OCI-LY3 (cell line): Measurements from ENCODE around the gene NANOS3.

Source experiments
- H2AFZ ChIP-seq: fragments of 200-600, 300-600 bp; shearing (Covaris generic); 2 replicates; pipeline ENCODE4 v1.6.0; 2014; ENCODE audit warnings: antibody characterized with exemption, low read depth, low read length
- H3K27ac ChIP-seq: fragments of 200-600, 300-600 bp; sonication (generic); 2 replicates; pipeline ENCODE4 v1.5.1; 2014; ENCODE audit warnings: mild to moderate bottlenecking, low read length, moderate library complexity, mixed read lengths
- H3K27me3 ChIP-seq: fragments of 200-600, 300-600 bp; sonication (generic); 2 replicates; pipeline ENCODE4 v1.6.1; 2014; ENCODE audit warnings: low read depth, low read length, mixed read lengths
- H3K36me3 ChIP-seq: fragments of 200-600, 300-600 bp; sonication (generic); replicated peaks from 2 replicates; pipeline ENCODE3; 2014; ENCODE audit warnings: low read depth, low read length, mixed read lengths
- H3K4me1 ChIP-seq: fragments of 300-600, 200-600 bp; sonication (generic); 2 replicates; pipeline ENCODE4 v1.6.1; 2014; ENCODE audit warnings: low read length, mixed read lengths
- H3K4me2 ChIP-seq: fragments of 200-600, 300-600 bp; sonication (generic); 2 replicates; pipeline ENCODE4 v1.6.1; 2014; ENCODE audit warnings: low read length, mixed read lengths
- H3K4me3 ChIP-seq: fragments of 300-600, 200-600 bp; sonication (generic); 2 replicates; pipeline ENCODE4 v1.5.1; 2014; ENCODE audit warnings: antibody characterized with exemption, mild to moderate bottlenecking, low read length, moderate library complexity
- H3K79me2 ChIP-seq: fragments of 300-600, 200-600 bp; shearing (Covaris generic); 2 replicates; pipeline ENCODE4 v1.6.1; 2014; ENCODE audit warnings: mild to moderate bottlenecking, low read length, mixed read lengths
- H3K9ac ChIP-seq: fragments of 300-600, 200-600 bp; shearing (Covaris generic); 2 replicates; pipeline ENCODE4 v1.6.0; 2014; ENCODE audit warnings: mild to moderate bottlenecking, low read length, moderate library complexity
- H3K9me3 ChIP-seq: fragments of 200-600, 300-600 bp; shearing (Covaris generic); 2 replicates; pipeline ENCODE4 v1.6.1; 2014; ENCODE audit warnings: low read length, mixed read lengths; ENCODE audit not compliant: insufficient read depth
- H4K20me1 ChIP-seq: fragments of 200-600, 300-600 bp; sonication (generic); 2 replicates; pipeline ENCODE4 v1.6.1; 2016; ENCODE audit warnings: low read length, mixed read lengths; ENCODE audit not compliant: insufficient read depth
- EZH2phosphoT487 ChIP-seq: fragments of 200-600 bp; shearing (Covaris generic); IDR thresholded peaks from 2 replicates; pipeline ENCODE4 v1.6.1; 2018; ENCODE audit warnings: antibody characterized with exemption, mixed run types, low read depth
- TF ChIP-seq, protein P1 (sequence below): fragments of 200-600, 300-600 bp; sonication (generic); IDR thresholded peaks from 2 replicates; pipeline ENCODE4 v1.5.1; 2014; ENCODE audit warnings: antibody characterized with exemption, low read length, low read depth

Gene NANOS3

DNA sequence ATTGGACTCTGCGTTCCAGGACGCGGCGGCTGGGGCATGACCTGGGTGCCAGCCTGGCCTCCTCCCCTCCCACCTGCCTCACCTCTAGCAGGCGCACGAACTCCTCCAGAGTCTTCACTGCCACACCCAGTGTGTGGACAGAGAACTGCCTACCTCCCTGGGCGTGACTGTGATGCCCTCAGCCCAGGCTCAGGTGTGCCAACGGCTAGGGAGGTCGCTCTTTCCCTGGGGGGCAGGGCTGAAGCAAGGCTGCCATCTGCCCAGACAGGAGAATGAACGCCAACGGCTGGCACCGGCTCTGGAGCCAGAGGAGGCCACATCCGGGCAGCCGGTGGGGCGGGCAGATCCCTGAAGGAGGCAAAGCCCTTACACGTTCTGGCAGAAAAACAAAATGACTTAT is 11.3 kb downstream of the NANOS3 start:
- Histone ChIP-seq H3K4me2 (no peak overlapping the region), H4K20me1 (no peaks in the 10 kb centered on the region), H3K36me3 (no peaks in the 10 kb centered on the region), H3K79me2 (no peaks in the 10 kb centered on the region), H3K9me3 (no peaks in the 10 kb centered on the region), H3K4me1 (peaks cover 6% of the 10 kb centered on the region; the same call in 1 of the 2 replicates), H3K9ac (no peak overlapping the region), H2AFZ (no peak overlapping the region), H3K27me3 (no peaks in the 10 kb centered on the region; the same call in 1 of the 2 replicates), H3K27ac (no peak overlapping the region), H3K4me3 (no peak overlapping the region)
- no peak for TF ChIP-seq EZH2phosphoT487
- TF ChIP-seq, protein P1, sequence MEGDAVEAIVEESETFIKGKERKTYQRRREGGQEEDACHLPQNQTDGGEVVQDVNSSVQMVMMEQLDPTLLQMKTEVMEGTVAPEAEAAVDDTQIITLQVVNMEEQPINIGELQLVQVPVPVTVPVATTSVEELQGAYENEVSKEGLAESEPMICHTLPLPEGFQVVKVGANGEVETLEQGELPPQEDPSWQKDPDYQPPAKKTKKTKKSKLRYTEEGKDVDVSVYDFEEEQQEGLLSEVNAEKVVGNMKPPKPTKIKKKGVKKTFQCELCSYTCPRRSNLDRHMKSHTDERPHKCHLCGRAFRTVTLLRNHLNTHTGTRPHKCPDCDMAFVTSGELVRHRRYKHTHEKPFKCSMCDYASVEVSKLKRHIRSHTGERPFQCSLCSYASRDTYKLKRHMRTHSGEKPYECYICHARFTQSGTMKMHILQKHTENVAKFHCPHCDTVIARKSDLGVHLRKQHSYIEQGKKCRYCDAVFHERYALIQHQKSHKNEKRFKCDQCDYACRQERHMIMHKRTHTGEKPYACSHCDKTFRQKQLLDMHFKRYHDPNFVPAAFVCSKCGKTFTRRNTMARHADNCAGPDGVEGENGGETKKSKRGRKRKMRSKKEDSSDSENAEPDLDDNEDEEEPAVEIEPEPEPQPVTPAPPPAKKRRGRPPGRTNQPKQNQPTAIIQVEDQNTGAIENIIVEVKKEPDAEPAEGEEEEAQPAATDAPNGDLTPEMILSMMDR, result no peak

DNA sequence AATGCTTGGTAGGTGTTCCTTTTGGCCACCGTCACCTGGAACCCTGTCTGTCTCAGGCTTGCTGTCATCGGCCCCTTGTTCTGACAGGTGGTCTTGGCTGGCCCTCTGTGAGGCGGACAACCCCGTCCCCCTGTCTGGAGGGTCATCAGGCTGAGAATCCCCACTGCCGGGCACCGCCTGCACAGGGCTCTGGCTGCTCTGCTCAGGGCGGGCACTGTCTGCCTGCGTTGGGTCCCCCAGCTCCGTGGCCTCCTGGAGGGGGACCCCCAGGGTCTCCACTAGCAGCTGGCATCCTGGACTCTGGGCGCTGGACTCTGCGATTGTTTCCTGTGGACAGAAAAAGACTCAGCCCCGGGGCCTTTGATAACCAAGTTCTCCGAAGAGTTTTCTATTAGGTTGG is 13.2 kb downstream of the NANOS3 start:
- H3K9ac ChIP-seq, result no peak overlapping the region
- no peak overlapping the region for H3K4me2 ChIP-seq
- H3K79me2 ChIP-seq, result no peaks in the 10 kb centered on the region
- peaks cover 1% of the 10 kb centered on the region; the same call in 1 of the 2 replicates for H3K4me1 ChIP-seq
- H3K27me3 ChIP-seq, result no peaks in the 10 kb centered on the region; the same call in 1 of the 2 replicates
- no peak overlapping the region for H2AFZ ChIP-seq
- TF ChIP-seq, protein P1, result no peak
- TF ChIP-seq EZH2phosphoT487, result no peak
- no peaks in the 10 kb centered on the region for H3K36me3 ChIP-seq
- H4K20me1 ChIP-seq, result no peaks in the 10 kb centered on the region
- no peak overlapping the region for H3K4me3 ChIP-seq
- H3K9me3 ChIP-seq, result no peaks in the 10 kb centered on the region
- H3K27ac ChIP-seq, result no peak overlapping the region

DNA sequence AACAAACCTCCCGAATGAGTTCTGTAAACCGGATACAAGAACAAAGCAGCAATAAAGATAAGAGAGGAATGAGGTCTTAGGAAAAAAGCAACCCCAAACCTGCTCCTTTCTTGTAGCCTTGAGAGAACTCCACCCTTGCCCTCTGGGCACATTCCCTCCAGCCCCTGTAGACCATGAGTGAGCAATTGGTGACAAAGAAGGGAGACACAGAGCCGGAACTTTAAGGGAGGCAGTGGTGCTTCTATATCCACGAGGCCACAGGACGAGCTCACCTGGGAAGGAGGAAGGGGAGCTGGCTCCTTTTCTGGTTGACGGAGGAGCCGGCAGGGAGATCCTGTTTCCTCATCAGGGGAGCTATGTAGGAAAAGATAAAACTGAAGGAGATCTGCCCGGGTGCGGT is 15.9 kb downstream of the NANOS3 start:
- Histone ChIP-seq H4K20me1 (no peaks in the 10 kb centered on the region), H3K4me3 (no peak overlapping the region), H3K79me2 (no peaks in the 10 kb centered on the region), H3K4me2 (no peak overlapping the region), H2AFZ (no peak overlapping the region), H3K9ac (no peak overlapping the region), H3K36me3 (no peaks in the 10 kb centered on the region), H3K4me1 (no peaks in the 10 kb centered on the region), H3K9me3 (no peaks in the 10 kb centered on the region), H3K27me3 (no peaks in the 10 kb centered on the region), H3K27ac (no peak overlapping the region)
- no peak for TF ChIP-seq EZH2phosphoT487
- TF ChIP-seq, protein P1, result no peak

DNA sequence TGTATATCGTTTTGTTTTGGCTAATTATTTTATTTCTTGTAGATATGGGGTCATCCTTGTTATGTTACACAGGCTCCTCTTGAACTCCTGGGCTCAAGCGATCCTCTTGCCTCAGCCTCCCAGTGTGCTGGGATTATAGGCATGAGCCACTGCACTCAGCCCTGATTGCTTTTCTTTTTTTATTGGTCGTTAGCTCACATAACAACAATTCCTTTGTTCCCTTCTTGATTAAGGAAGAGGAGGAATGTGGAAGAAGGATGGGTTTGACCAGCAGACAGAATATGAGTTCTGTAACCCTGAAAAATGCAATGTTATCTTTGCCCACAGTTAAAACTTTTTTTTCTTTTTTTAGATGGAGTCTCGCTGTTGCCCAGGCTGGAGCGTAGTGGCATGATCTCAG is 17.6 kb downstream of the NANOS3 start:
- H3K36me3 ChIP-seq, result no peaks in the 10 kb centered on the region
- no peak for TF ChIP-seq EZH2phosphoT487
- TF ChIP-seq, protein P1, result no peak
- no peak overlapping the region for H3K9ac ChIP-seq
- H3K27ac ChIP-seq, result no peak overlapping the region
- H3K4me1 ChIP-seq, result no peaks in the 10 kb centered on the region
- H3K9me3 ChIP-seq, result no peaks in the 10 kb centered on the region
- H3K27me3 ChIP-seq, result no peaks in the 10 kb centered on the region
- no peak overlapping the region for H2AFZ ChIP-seq
- H3K79me2 ChIP-seq, result no peaks in the 10 kb centered on the region
- no peak overlapping the region for H3K4me3 ChIP-seq
- H4K20me1 ChIP-seq, result no peaks in the 10 kb centered on the region
- H3K4me2 ChIP-seq, result no peak overlapping the region
